ENCODE data around the gene OSBPL6.

DNA sequence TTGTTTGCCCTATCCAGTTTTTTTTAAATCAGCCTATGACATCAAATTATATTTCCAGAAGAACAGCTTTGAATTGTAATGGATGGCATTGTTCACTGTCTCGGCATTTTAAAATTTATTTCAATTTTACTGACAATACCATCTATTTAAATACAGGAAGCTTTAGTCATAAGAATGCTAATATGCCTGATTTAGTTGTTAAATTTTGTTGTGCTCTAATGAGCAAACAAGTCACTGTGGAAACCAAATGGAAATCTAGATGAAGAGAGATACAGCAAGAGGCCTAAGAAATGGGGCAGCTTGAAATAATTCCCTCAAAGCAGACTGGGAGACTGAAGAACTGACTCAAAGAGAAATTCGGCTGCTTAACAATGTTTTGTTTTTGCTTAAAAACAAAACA is 76.8 kb downstream of the OSBPL6 start:
- TF ChIP-seq CTCF (IDR thresholded peaks at IDR 0.05) (no peak), POLR2A (IDR thresholded peaks at IDR 0.05; ENCODE audit: low read depth) (no peak)
